22Rv1 (cell line): ENCODE data around the gene MAPK8IP1.
A peak's percentile ranks its signal among the peaks of the same experiment; 100 is the strongest.
"Not testable (repeated sequence)": the region's sequence is repeated elsewhere in the genome, so short reads cannot be mapped to it uniquely, and the experiment has no call there.

Experiments
- H3K27ac ChIP-seq: fragments of 450-650 bp; 2 replicates; pipeline ENCODE4 v1.5.1; 2017
- CTCF ChIP-seq: fragments of 450-650 bp; IDR thresholded peaks from 2 replicates; pipeline ENCODE4 v1.5.1; 2017; ENCODE audit warnings: mild to moderate bottlenecking
- ZFX ChIP-seq: fragments of 450-650 bp; IDR thresholded peaks from 2 replicates; pipeline ENCODE4 v1.6.1; 2017; ENCODE audit warnings: antibody characterized with exemption, borderline replicate concordance

Gene MAPK8IP1

GRCh38 chr11:45885274-45885920 is at the start of gene MAPK8IP1:
Gene MAPK8IP1, plus strand, starts transcription at chr11:45885651. Its CDS starts 170 bp downstream, at chr11:45885821.
- no peak for TF ChIP-seq ZFX
- peak; percentile 13; the same call in 1 of the 2 replicates for TF ChIP-seq CTCF
- H3K27ac ChIP-seq = peak within 1 kb of the TSS; percentile 65

- H3K27ac ChIP-seq = no peak overlapping the region
- TF ChIP-seq CTCF = no peak
- TF ChIP-seq ZFX = no peak
Measured at GRCh38 chr11:45839204-45839603, 46.2 kb upstream of the MAPK8IP1 start.

GRCh38 chr11:45840251-45840650 is 45.2 kb upstream of the MAPK8IP1 start:
- not testable (repeated sequence) for H3K27ac ChIP-seq

- peak; percentile 98 for TF ChIP-seq CTCF
- no peak for TF ChIP-seq ZFX
- H3K27ac ChIP-seq = peak overlapping the region; percentile 95
Measured at GRCh38 chr11:45843158-45843924, 42.1 kb upstream of the MAPK8IP1 start.

GRCh38 chr11:45844822-45845578 is 40.5 kb upstream of the MAPK8IP1 start:
- TF ChIP-seq CTCF = no peak
- H3K27ac ChIP-seq = no peak overlapping the region

- TF ChIP-seq CTCF (no peak), ZFX (no peak)
- peak overlapping the region; percentile 68 for H3K27ac ChIP-seq
Measured at GRCh38 chr11:45846174-45846675, 39.2 kb upstream of the MAPK8IP1 start.

GRCh38 chr11:45846974-45847910 is 38.2 kb upstream of the MAPK8IP1 start, which contains the start of gene CRY2:
Gene CRY2, plus strand, starts transcription at chr11:45847475. Its CDS starts 16 bp downstream, at chr11:45847491.
- peak within 1 kb of the TSS; percentile 68 for H3K27ac ChIP-seq
- TF ChIP-seq CTCF (no peak), ZFX (no peak)
